Effector memory CD4-positive, alpha-beta T cell (primary cell): ENCODE measurements around the gene IL25.
"Not testable (repeated sequence)": the region's sequence is repeated elsewhere in the genome, so short reads cannot be mapped to it uniquely, and the experiment has no call there.

ENCODE experiments used
- DNase-seq, 3 donors: peaks; one replicate each; pipeline ENCODE4 v3.0.0-alpha.2; 2020
- H3K27ac ChIP-seq: 2 replicates; pipeline ENCODE4 v1.7.0; 2013; ENCODE audit warnings: mild to moderate bottlenecking, low read length, moderate library complexity; ENCODE audit not compliant: insufficient read depth, poor library complexity, severe bottlenecking
- H3K27me3 ChIP-seq: replicated peaks from 2 replicates; pipeline ENCODE4 v1.7.0; 2013; ENCODE audit warnings: mild to moderate bottlenecking, low read length; ENCODE audit not compliant: insufficient read depth, control insufficient read depth, poor library complexity, severe bottlenecking
- H3K36me3 ChIP-seq: 2 replicates; pipeline ENCODE4 v1.7.0; 2013; ENCODE audit warnings: mild to moderate bottlenecking, low read length, moderate library complexity; ENCODE audit not compliant: control insufficient read depth, insufficient read depth
- H3K4me1 ChIP-seq: 2 replicates; pipeline ENCODE4 v1.7.0; 2013; ENCODE audit warnings: low read length, mild to moderate bottlenecking; ENCODE audit not compliant: control insufficient read depth, insufficient read depth, poor library complexity, severe bottlenecking
- H3K4me3 ChIP-seq: 2 replicates; pipeline ENCODE4 v1.7.0; 2013; ENCODE audit warnings: low read length, low read depth, mild to moderate bottlenecking; ENCODE audit not compliant: insufficient read depth, poor library complexity, severe bottlenecking
- H3K9me3 ChIP-seq: 2 replicates; pipeline ENCODE4 v1.7.0; 2013; ENCODE audit warnings: mild to moderate bottlenecking, low read length, moderate library complexity; ENCODE audit not compliant: control insufficient read depth

The IL25 gene

GRCh38 chr14:23415821-23416778 lies 43.5 kb downstream of the IL25 start:
- Histone ChIP-seq H3K27me3 (no peaks in the 10 kb centered on the region), H3K9me3 (no peaks in the 10 kb centered on the region), H3K4me3 (no peak overlapping the region), H3K27ac (no peak overlapping the region), H3K36me3 (no peaks in the 10 kb centered on the region), H3K4me1 (no peaks in the 10 kb centered on the region)
- DNase-seq, result no peak

- no peaks in the 10 kb centered on the region for H3K9me3 ChIP-seq
- no peaks in the 10 kb centered on the region for H3K27me3 ChIP-seq
- no peak for DNase-seq
- no peak overlapping the region for H3K27ac ChIP-seq
- H3K36me3 ChIP-seq, result no peaks in the 10 kb centered on the region
- no peaks in the 10 kb centered on the region for H3K4me1 ChIP-seq
- no peak overlapping the region for H3K4me3 ChIP-seq
Measured at GRCh38 chr14:23416801-23417200, 44.2 kb downstream of the IL25 start.

GRCh38 chr14:23417269-23417668 lies 44.7 kb downstream of the IL25 start:
- H3K4me1 ChIP-seq, DNase-seq, H3K27ac ChIP-seq, H3K27me3 ChIP-seq, H3K9me3 ChIP-seq, H3K4me3 ChIP-seq, H3K36me3 ChIP-seq: not testable (repeated sequence)

- Histone ChIP-seq H3K4me1 (no peaks in the 10 kb centered on the region), H3K36me3 (no peaks in the 10 kb centered on the region), H3K9me3 (no peaks in the 10 kb centered on the region), H3K4me3 (no peak overlapping the region), H3K27ac (no peak overlapping the region), H3K27me3 (no peaks in the 10 kb centered on the region)
- no peak for DNase-seq
Measured at GRCh38 chr14:23418021-23418420, 45.4 kb downstream of the IL25 start.

GRCh38 chr14:23419646-23420045 lies 47.0 kb downstream of the IL25 start:
- DNase-seq, H3K9me3 ChIP-seq, H3K36me3 ChIP-seq, H3K27ac ChIP-seq, H3K4me1 ChIP-seq, H3K27me3 ChIP-seq, H3K4me3 ChIP-seq: not testable (repeated sequence)

- no peak for DNase-seq
- no peaks in the 10 kb centered on the region for H3K27me3 ChIP-seq
- H3K4me1 ChIP-seq, result no peaks in the 10 kb centered on the region
- H3K36me3 ChIP-seq, result no peaks in the 10 kb centered on the region
- H3K4me3 ChIP-seq, result no peak overlapping the region
- H3K27ac ChIP-seq, result no peak overlapping the region
- no peaks in the 10 kb centered on the region for H3K9me3 ChIP-seq
Measured at GRCh38 chr14:23421594-23421993, 49.0 kb downstream of the IL25 start.

- no peak for DNase-seq
- no peaks in the 10 kb centered on the region for H3K9me3 ChIP-seq
- H3K27me3 ChIP-seq, result no peaks in the 10 kb centered on the region
- no peak overlapping the region for H3K4me3 ChIP-seq
- H3K4me1 ChIP-seq, result no peaks in the 10 kb centered on the region
- no peak overlapping the region for H3K27ac ChIP-seq
- H3K36me3 ChIP-seq, result no peaks in the 10 kb centered on the region
Measured at GRCh38 chr14:23423657-23424056, 51.0 kb downstream of the IL25 start.

- Histone ChIP-seq H3K27ac (no peak overlapping the region), H3K36me3 (no peaks in the 10 kb centered on the region), H3K27me3 (no peaks in the 10 kb centered on the region), H3K4me3 (no peak overlapping the region), H3K9me3 (no peaks in the 10 kb centered on the region), H3K4me1 (no peaks in the 10 kb centered on the region)
- no peak for DNase-seq
Measured at GRCh38 chr14:23425169-23425568, 52.6 kb downstream of the IL25 start.

GRCh38 chr14:23425798-23426197 lies 53.2 kb downstream of the IL25 start:
- not testable (repeated sequence) for H3K9me3 ChIP-seq, DNase-seq, H3K27ac ChIP-seq, H3K27me3 ChIP-seq, H3K4me1 ChIP-seq, H3K36me3 ChIP-seq, H3K4me3 ChIP-seq
